Stimulated activated CD4-positive, alpha-beta T cell treated with anti-CD3 and anti-CD28 coated beads, Interleukin-4, amount 100 ng/mL, for 24 hours (primary cell): ENCODE results near the gene CTSK.
A peak's percentile ranks its signal among the peaks of the same experiment; 100 is the strongest.
"Not testable (repeated sequence)": the region's sequence is repeated elsewhere in the genome, so short reads cannot be mapped to it uniquely, and the experiment has no call there.

Source experiments
- DNase-seq: peaks from one replicate; pipeline ENCODE4 v3.0.0-alpha.2; 2020

Gene CTSK

GRCh38 chr1:150808121-150808520, at the start of gene CTSK:
Gene CTSK, minus strand, starts transcription at chr1:150808260. Its CDS starts 1,455 bp downstream, at chr1:150806805.
- no peak for DNase-seq

- DNase-seq = not testable (repeated sequence)
These were observed 44.7 kb upstream of the CTSK start for GRCh38 chr1:150852734-150853133.

- not testable (repeated sequence) for DNase-seq
These were observed 42.8 kb upstream of the CTSK start for GRCh38 chr1:150850801-150851362.

- DNase-seq = no peak
These were observed 38.5 kb upstream of the CTSK start for GRCh38 chr1:150846473-150847146.

- DNase-seq = no peak
These were observed 35.4 kb upstream of the CTSK start for GRCh38 chr1:150843474-150843873.

GRCh38 chr1:150842964-150843363, 34.9 kb upstream of the CTSK start:
- DNase-seq = no peak

GRCh38 chr1:150842343-150842742, 34.3 kb upstream of the CTSK start:
- DNase-seq = no peak

GRCh38 chr1:150841626-150842025, 33.6 kb upstream of the CTSK start:
- DNase-seq = no peak

- not testable (repeated sequence) for DNase-seq
These were observed 32.8 kb upstream of the CTSK start for GRCh38 chr1:150840850-150841249.

- DNase-seq = no peak
These were observed 28.2 kb upstream of the CTSK start for GRCh38 chr1:150836129-150836773.

- DNase-seq = not testable (repeated sequence)
These were observed 25.9 kb upstream of the CTSK start for GRCh38 chr1:150833961-150834360.

- no peak for DNase-seq
These were observed 24.5 kb upstream of the CTSK start for GRCh38 chr1:150832597-150832996.

GRCh38 chr1:150829751-150830150, 21.7 kb upstream of the CTSK start:
- DNase-seq = no peak

- DNase-seq = no peak
These were observed 18.2 kb upstream of the CTSK start for GRCh38 chr1:150826299-150826698.

- no peak for DNase-seq
These were observed 12.9 kb upstream of the CTSK start for GRCh38 chr1:150820730-150821512.

- DNase-seq = no peak
These were observed 7.8 kb upstream of the CTSK start for GRCh38 chr1:150815871-150816270.

GRCh38 chr1:150813028-150813707, 5.1 kb upstream of the CTSK start:
- peak; percentile 4 for DNase-seq

GRCh38 chr1:150810958-150811659, 3.0 kb upstream of the CTSK start:
- DNase-seq = no peak

- DNase-seq = no peak
These were observed 1.6 kb upstream of the CTSK start for GRCh38 chr1:150809651-150810050.

GRCh38 chr1:150808846-150809245, 786 bp upstream of the CTSK start:
- DNase-seq = no peak

- DNase-seq = no peak
These were observed 624 bp downstream of the CTSK start for GRCh38 chr1:150807249-150808023.
